DMS53 treated with DMSO at 0.1 percent for 48 hours (cell line): ENCODE results near the gene LSM3.

Source experiments
- DNase-seq: peaks from one replicate; lab custom pipeline; 2025; ENCODE audit not compliant: unreplicated experiment; lab: John Stamatoyannopoulos, UW

Gene LSM3

GRCh38 chr3:14156843-14157561 is 21.6 kb upstream of the LSM3 start:
- no peak for DNase-seq

GRCh38 chr3:14157951-14158350 is 20.7 kb upstream of the LSM3 start:
- DNase-seq = no peak

GRCh38 chr3:14158370-14158769 is 20.2 kb upstream of the LSM3 start:
- no peak for DNase-seq

- no peak for DNase-seq
These were observed 19.2 kb upstream of the LSM3 start for GRCh38 chr3:14159426-14159825.

GRCh38 chr3:14161282-14161681 is 17.3 kb upstream of the LSM3 start:
- no peak for DNase-seq

- DNase-seq = no peak
These were observed 16.4 kb upstream of the LSM3 start for GRCh38 chr3:14162178-14162577.

GRCh38 chr3:14166877-14167603 is 11.6 kb upstream of the LSM3 start:
- DNase-seq = no peak

GRCh38 chr3:14169435-14169834 is 9.2 kb upstream of the LSM3 start:
- no peak for DNase-seq

- no peak for DNase-seq
These were observed 8.7 kb upstream of the LSM3 start for GRCh38 chr3:14169871-14170270.

GRCh38 chr3:14170531-14171159 is 8.0 kb upstream of the LSM3 start:
- DNase-seq = no peak

GRCh38 chr3:14172496-14172895 is 6.1 kb upstream of the LSM3 start:
- no peak for DNase-seq

- no peak for DNase-seq
These were observed 4.1 kb upstream of the LSM3 start for GRCh38 chr3:14174483-14174882.

GRCh38 chr3:14175383-14176037 is 3.1 kb upstream of the LSM3 start:
- no peak for DNase-seq

GRCh38 chr3:14177580-14178246 is 904 bp upstream of the LSM3 start:
- DNase-seq = no peak

- no peak for DNase-seq
These were observed 473 bp downstream of the LSM3 start for GRCh38 chr3:14179114-14179465.

- DNase-seq = no peak
These were observed 1.2 kb downstream of the LSM3 start for GRCh38 chr3:14179795-14180194.

- no peak for DNase-seq
These were observed 2.6 kb downstream of the LSM3 start for GRCh38 chr3:14181253-14181652.

GRCh38 chr3:14183015-14183577 is 4.5 kb downstream of the LSM3 start:
- DNase-seq = no peak

GRCh38 chr3:14186854-14187458 is 8.3 kb downstream of the LSM3 start:
- DNase-seq = no peak

GRCh38 chr3:14188041-14188754 is 9.6 kb downstream of the LSM3 start:
- DNase-seq = no peak
